ENCODE data around the gene CAMTA1.

DNA sequence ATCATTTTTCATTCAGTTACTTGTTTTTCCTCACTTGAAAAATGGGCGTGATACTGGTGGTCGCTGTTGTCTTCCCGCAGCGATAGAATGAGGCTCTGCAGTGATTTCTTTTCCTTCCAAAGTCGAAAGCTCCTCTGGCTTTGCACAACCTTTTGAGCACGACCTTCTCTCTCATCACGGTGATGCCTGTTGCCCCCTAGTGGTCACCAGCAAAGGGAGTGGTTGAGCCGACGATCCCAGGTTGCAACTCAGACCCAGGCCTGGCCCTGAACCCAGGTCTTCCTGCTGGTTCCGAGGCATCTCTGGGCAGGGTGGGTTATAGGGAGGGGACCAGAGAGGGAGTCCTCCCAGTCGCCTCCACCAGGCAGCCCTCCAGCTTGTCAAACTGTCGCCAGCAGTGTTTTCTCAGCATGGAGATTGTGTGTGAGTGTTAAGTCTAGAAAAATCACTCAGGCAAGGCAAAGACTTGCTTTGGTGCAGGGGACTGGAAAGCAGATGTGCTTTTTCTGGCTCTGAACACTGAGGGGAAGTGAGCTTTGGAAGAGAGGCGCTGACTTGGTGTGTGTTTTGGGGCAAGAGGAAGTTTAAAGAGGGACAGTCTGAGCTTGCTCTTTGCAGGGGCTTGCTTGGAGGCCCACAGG is 285.3 kb downstream of the CAMTA1 start:
- peak; percentile 70 to 80 (median 74) for TF ChIP-seq CTCF (IDR thresholded peaks at IDR 0.05)
- TF ChIP-seq POLR2AphosphoS5 (IDR thresholded peaks at IDR 0.05), result peak; percentile 26
- no peak for TF ChIP-seq POLR2A (IDR thresholded peaks at IDR 0.05)

All from prostate gland (tissue), 2 donors.